CD4-positive, alpha-beta T cell (primary cell): ENCODE measurements around the gene UBE2L6. TPM values are rescaled to one million over a fixed set of nuclear protein-coding genes. Genes with fewer than 3 reads are reported as not detected.
"Not testable (repeated sequence)": the region's sequence is repeated elsewhere in the genome, so short reads cannot be mapped to it uniquely, and the experiment has no call there.

Source experiments
- ATAC-seq: fragments of 200-7000 bp; cut with Tn5 transposase; one replicate; pipeline ENCODE4 v1.10.0; 2022; ENCODE audit warnings: mild to moderate bottlenecking; ENCODE audit not compliant: poor library complexity
- CTCF ChIA-PET: fragments of 350-600 bp; sonication (Branson Sonifier 250); formaldehyde crosslinking; loops from one replicate; lab custom pipeline; 2021; ENCODE audit warnings: antibody characterized with exemption, inconsistent platforms; lab: Charles Lee
- POLR2A ChIA-PET: fragments of 350-600 bp; sonication (Branson Sonifier 250); formaldehyde crosslinking; loops from one replicate; lab custom pipeline; 2021; ENCODE audit warnings: antibody characterized with exemption, inconsistent platforms; lab: Charles Lee
- DNase-seq, 14 experiments: peaks; one replicate each; pipeline ENCODE4 v3.0.0-alpha.2; 2013 to 2020; ENCODE audit warnings: mixed read lengths in 2 of 14
- H3K27ac ChIP-seq, 2 donors: one replicate each; pipeline versions ENCODE4 v1.5.1 to v1.7.0; 2013; ENCODE audit warnings: low read length in 2 of 2, low read depth in 1 of 2, mild to moderate bottlenecking in 1 of 2
- H3K27me3 ChIP-seq, 2 experiments: 1 replicate in 1 of 2; 2 replicates in 1 of 2; pipeline versions ENCODE4 v1.6.1 to v1.7.0; 2013; ENCODE audit warnings: low read length in 2 of 2, control low read depth in 1 of 2, mild to moderate bottlenecking in 1 of 2, moderate library complexity in 1 of 2; ENCODE audit not compliant: insufficient read depth in 2 of 2, control insufficient read depth in 1 of 2
- H3K36me3 ChIP-seq: one replicate; pipeline ENCODE4 v1.6.1; 2013; ENCODE audit warnings: low read length, control low read depth; ENCODE audit not compliant: insufficient read depth
- H3K4me1 ChIP-seq: one replicate; pipeline ENCODE4 v1.6.1; 2013; ENCODE audit warnings: low read length, control low read depth; ENCODE audit not compliant: insufficient read depth
- H3K4me3 ChIP-seq: one replicate; pipeline ENCODE4 v1.5.1; 2013; ENCODE audit warnings: mild to moderate bottlenecking, low read length, moderate library complexity
- H3K9me3 ChIP-seq, 2 experiments: 1 replicate in 1 of 2; 2 replicates in 1 of 2; pipeline versions ENCODE4 v1.6.1 to v1.7.0; 2013; ENCODE audit warnings: low read length in 2 of 2, mild to moderate bottlenecking in 2 of 2, control low read depth in 1 of 2, moderate library complexity in 1 of 2; ENCODE audit not compliant: control insufficient read depth in 1 of 2, insufficient read depth in 1 of 2
- H3K27ac Mint-ChIP-seq: one replicate; pipeline ENCODE4 v1.8.0; 2020; ENCODE audit warnings: mixed read lengths
- H3K27me3 Mint-ChIP-seq: one replicate; pipeline ENCODE4 v1.8.0; 2021; ENCODE audit warnings: mixed read lengths
- H3K36me3 Mint-ChIP-seq: one replicate; pipeline ENCODE4 v1.8.0; 2021; ENCODE audit warnings: low read depth, mixed read lengths
- H3K4me1 Mint-ChIP-seq: one replicate; pipeline ENCODE4 v1.8.0; 2021; ENCODE audit warnings: low read depth, mixed read lengths
- H3K4me3 Mint-ChIP-seq: one replicate; pipeline ENCODE4 v1.8.0; 2020; ENCODE audit warnings: mild to moderate bottlenecking, mixed read lengths
- H3K9me3 Mint-ChIP-seq: one replicate; pipeline ENCODE4 v1.8.0; 2020; ENCODE audit warnings: mixed read lengths
- intact Hi-C, 2 experiments: fragments of 100-400 bp; cut with DNase I in 1 of 2; cut with micrococcal nuclease in 1 of 2; formaldehyde crosslinking; loops; one replicate each; pipeline versions ENCODE4 v1.15.1 to v1.9.0; 2023 to 2025; cut with DNase I, micrococcal nuclease
- total RNA-seq, 174 experiments: library from RNA in 2 of 174; stranded (reverse) in 2 of 174; gene quantifications; one replicate each; pipeline ENCODE4 v1.2.3 and lab custom pipeline; 2021 to 2026
- TF ChIP-seq, protein P1 (sequence below): fragments of 200-600 bp; IDR thresholded peaks from one replicate; pipeline ENCODE4 v1.8.0; 2022; ENCODE audit warnings: antibody characterized with exemption, mild to moderate bottlenecking

The UBE2L6 gene
- total RNA-seq, 2 experiments from 2014 or later = 35.0 to 36.2 TPM

DNA sequence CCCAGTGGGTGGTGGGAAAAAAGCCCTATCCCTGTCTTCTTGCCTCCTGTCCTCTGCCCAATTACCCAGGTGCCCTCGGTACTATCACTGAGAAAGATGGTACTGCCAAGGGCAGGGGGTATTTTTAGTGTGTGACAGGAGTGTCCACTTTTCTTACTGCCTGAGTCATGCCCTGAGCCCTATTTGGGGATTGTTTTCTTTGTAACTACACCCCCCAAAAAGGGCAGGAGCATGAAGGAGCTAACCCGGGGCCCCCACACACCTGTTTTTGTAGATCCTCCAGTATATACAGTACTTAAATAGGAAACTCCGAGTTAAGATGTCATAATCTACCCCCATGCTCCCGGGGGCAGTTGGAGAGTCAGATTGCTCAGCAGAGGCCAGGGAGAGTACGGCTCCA is 26.3 kb downstream of the UBE2L6 start:
- Mint-ChIP-seq H3K27ac (no peak overlapping the region), H3K36me3 (peaks cover 4% of the 10 kb centered on the region)

DNA sequence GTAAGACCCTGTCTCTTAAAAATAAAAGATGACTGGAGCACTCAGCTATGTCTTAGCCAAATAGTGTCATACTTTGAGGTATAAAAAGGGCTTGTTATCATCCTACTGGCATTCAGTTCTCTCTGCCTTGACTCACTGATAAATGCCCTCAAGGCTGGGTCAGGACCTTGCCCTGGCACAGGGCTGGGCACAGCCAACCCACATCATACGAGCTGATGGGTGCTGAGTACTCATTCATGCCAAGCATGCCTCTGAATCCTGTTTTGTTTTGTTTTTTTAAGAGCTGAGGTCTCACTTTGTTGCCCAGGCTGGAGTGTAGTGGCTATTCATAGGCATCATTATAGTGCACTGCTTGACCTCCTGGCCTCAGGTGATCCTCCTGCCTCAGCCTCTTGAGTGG is 28.1 kb downstream of the UBE2L6 start:
- no peak for DNase-seq
- Histone ChIP-seq H3K9me3 (no peaks in the 10 kb centered on the region), H3K27ac (no peak overlapping the region), H3K4me1 (no peaks in the 10 kb centered on the region), H3K27me3 (no peaks in the 10 kb centered on the region), H3K4me3 (no peak overlapping the region), H3K36me3 (peaks cover 2% of the 10 kb centered on the region)
- H3K4me3 Mint-ChIP-seq = no peak overlapping the region
- TF ChIP-seq, protein P1, sequence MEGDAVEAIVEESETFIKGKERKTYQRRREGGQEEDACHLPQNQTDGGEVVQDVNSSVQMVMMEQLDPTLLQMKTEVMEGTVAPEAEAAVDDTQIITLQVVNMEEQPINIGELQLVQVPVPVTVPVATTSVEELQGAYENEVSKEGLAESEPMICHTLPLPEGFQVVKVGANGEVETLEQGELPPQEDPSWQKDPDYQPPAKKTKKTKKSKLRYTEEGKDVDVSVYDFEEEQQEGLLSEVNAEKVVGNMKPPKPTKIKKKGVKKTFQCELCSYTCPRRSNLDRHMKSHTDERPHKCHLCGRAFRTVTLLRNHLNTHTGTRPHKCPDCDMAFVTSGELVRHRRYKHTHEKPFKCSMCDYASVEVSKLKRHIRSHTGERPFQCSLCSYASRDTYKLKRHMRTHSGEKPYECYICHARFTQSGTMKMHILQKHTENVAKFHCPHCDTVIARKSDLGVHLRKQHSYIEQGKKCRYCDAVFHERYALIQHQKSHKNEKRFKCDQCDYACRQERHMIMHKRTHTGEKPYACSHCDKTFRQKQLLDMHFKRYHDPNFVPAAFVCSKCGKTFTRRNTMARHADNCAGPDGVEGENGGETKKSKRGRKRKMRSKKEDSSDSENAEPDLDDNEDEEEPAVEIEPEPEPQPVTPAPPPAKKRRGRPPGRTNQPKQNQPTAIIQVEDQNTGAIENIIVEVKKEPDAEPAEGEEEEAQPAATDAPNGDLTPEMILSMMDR = no peak
- no peak for ATAC-seq
- ChIA-PET POLR2A (no interaction called here), CTCF (interaction anchor here (1.0 kb wide), 1 partner anchor 13 kb away, joined by 3 read pairs; no protein-coding TSS in a partner anchor)
- intact Hi-C loops = no loop called here
- H3K9me3 Mint-ChIP-seq = no peaks in the 10 kb centered on the region
- H3K27ac Mint-ChIP-seq = no peak overlapping the region
- H3K27me3 Mint-ChIP-seq = no peaks in the 10 kb centered on the region
- H3K36me3 Mint-ChIP-seq = peaks cover 4% of the 10 kb centered on the region
- no peaks in the 10 kb centered on the region for H3K4me1 Mint-ChIP-seq

More for the DNA sequence above, 26.3 kb downstream of the UBE2L6 start:
- no peak overlapping the region for H3K4me3 Mint-ChIP-seq
- no peaks in the 10 kb centered on the region for H3K27me3 Mint-ChIP-seq
- Histone ChIP-seq H3K27ac (no peak overlapping the region), H3K9me3 (no peaks in the 10 kb centered on the region), H3K4me3 (no peak overlapping the region), H3K27me3 (no peaks in the 10 kb centered on the region), H3K4me1 (no peaks in the 10 kb centered on the region), H3K36me3 (peaks cover 2% of the 10 kb centered on the region)
- TF ChIP-seq, protein P1 = no peak
- POLR2A ChIA-PET = no interaction called here
- no peaks in the 10 kb centered on the region for H3K9me3 Mint-ChIP-seq
- CTCF ChIA-PET = no interaction called here
- no peaks in the 10 kb centered on the region for H3K4me1 Mint-ChIP-seq
- ATAC-seq = no peak
- intact Hi-C loops = no loop called here
- no peak for DNase-seq

DNA sequence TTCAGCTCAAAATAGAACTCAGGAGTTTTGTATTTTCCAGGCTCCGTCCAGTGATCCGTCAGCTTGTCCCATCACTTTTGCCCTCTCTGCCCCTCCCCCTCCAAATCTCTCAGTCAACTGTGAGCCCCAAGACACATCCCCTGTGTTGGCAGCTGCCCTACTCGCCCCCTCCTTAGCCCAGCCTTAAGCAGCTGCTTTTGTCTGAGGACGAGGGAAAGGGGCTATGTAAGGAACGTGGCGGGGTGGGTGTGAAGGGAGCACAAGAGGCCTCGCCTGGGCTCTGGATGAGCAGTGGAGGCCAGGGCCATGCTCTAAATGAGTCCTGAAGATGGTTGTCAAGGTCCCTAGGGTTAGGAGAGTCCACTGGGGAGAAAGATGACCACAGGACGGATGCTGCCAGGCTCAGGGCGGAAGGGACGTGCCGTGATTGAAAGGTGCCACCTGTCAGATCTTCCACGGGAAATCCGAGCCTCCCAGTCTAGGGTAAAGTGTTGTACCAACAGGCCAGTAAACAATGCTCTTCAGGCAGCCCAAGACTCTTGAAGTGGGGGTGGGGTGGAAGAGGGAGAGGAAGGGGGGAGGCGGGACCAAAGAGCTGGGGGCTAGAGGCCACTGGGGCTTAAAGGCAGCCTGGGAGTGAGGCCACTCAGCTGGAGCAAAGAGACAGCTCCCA is 30.4 kb downstream of the UBE2L6 start, which contains the start of gene SMTNL1:
Gene SMTNL1, plus strand, starts transcription at position 649 of the 673 bp plus-strand sequence. CDS start 5,048 bp downstream, outside the sequence.
- Mint-ChIP-seq H3K4me1 (no peaks in the 10 kb centered on the region), H3K27me3 (no peaks in the 10 kb centered on the region), H3K4me3 (no peak within 1 kb of the TSS), H3K9me3 (no peaks in the 10 kb centered on the region), H3K27ac (no peak within 1 kb of the TSS), H3K36me3 (peaks cover 4% of the 10 kb centered on the region)
- Histone ChIP-seq H3K36me3 (peaks cover 2% of the 10 kb centered on the region), H3K4me1 (no peaks in the 10 kb centered on the region), H3K27me3 (no peaks in the 10 kb centered on the region), H3K4me3 (no peak within 1 kb of the TSS), H3K27ac (no peak within 1 kb of the TSS), H3K9me3 (no peaks in the 10 kb centered on the region)
- no peak for ATAC-seq
- TF ChIP-seq, protein P1 = no peak
- intact Hi-C loops = no loop called here
- no peak for DNase-seq
- ChIA-PET POLR2A (no interaction called here), CTCF (no interaction called here)

DNA sequence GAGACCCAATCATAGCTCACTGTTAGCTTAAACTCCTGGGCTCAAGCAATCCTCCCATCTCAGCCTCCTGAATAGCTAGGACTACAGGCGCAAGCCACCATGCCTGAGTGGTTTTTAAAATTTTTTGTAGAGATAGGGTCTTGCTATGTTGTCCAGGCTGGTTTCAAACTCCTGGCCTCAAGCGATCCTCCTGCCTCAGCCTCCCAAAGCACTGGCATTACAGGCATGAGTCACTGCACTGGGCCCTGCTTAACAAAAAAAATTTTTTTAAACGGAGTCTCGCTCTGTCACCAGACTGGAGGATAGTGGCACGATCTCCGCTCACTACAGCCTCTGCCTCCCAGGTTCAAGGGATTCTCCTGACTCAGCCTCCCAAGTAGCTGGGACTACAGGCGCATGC is 33.0 kb downstream of the UBE2L6 start:
- H3K36me3 ChIP-seq, ATAC-seq, DNase-seq, H3K4me3 Mint-ChIP-seq, POLR2A ChIA-PET, H3K27ac Mint-ChIP-seq, H3K36me3 Mint-ChIP-seq, H3K4me3 ChIP-seq, intact Hi-C loops, H3K27ac ChIP-seq, H3K9me3 ChIP-seq, H3K27me3 Mint-ChIP-seq, H3K9me3 Mint-ChIP-seq, H3K27me3 ChIP-seq: not testable (repeated sequence)
- peaks cover 15% of the 10 kb centered on the region for H3K4me1 Mint-ChIP-seq
- peaks cover 18% of the 10 kb centered on the region for H3K4me1 ChIP-seq
- CTCF ChIA-PET = interaction anchor here (1.2 to 1.4 kb wide), 2 partner anchors 41 to 77 kb away, joined by 3 to 4 read pairs; no protein-coding TSS in a partner anchor
